Inferior parietal cortex (tissue), 1 donor: ENCODE data around the gene ITPKB.

ENCODE experiments used
- DNase-seq: peaks from one replicate; pipeline ENCODE4 v3.0.0-alpha.2; 2016; ENCODE audit errors: extremely low spot score

ITPKB gene

GRCh38 chr1:226704169-226704937, 34.7 kb downstream of the ITPKB start:
- no peak for DNase-seq

GRCh38 chr1:226702957-226703831, 35.9 kb downstream of the ITPKB start:
- DNase-seq, result peak; percentile 76

- no peak for DNase-seq
Measured at GRCh38 chr1:226702318-226702956, 36.6 kb downstream of the ITPKB start.

- no peak for DNase-seq
Measured at GRCh38 chr1:226700861-226701260, 38.2 kb downstream of the ITPKB start.

GRCh38 chr1:226699166-226699565, 39.9 kb downstream of the ITPKB start:
- DNase-seq, result no peak

GRCh38 chr1:226698659-226699058, 40.4 kb downstream of the ITPKB start:
- no peak for DNase-seq

GRCh38 chr1:226697929-226698544, 41.0 kb downstream of the ITPKB start:
- no peak for DNase-seq

- DNase-seq, result no peak
Measured at GRCh38 chr1:226697151-226697928, 41.7 kb downstream of the ITPKB start.

GRCh38 chr1:226696547-226696946, 42.5 kb downstream of the ITPKB start:
- DNase-seq, result no peak

GRCh38 chr1:226695335-226695900, 43.7 kb downstream of the ITPKB start:
- DNase-seq, result no peak

GRCh38 chr1:226692823-226693222, 46.3 kb downstream of the ITPKB start:
- no peak for DNase-seq

GRCh38 chr1:226692051-226692792, 46.9 kb downstream of the ITPKB start:
- DNase-seq, result no peak

- no peak for DNase-seq
Measured at GRCh38 chr1:226691247-226691646, 47.8 kb downstream of the ITPKB start.

- DNase-seq, result no peak
Measured at GRCh38 chr1:226690460-226690982, 48.6 kb downstream of the ITPKB start.

GRCh38 chr1:226688808-226689207, 50.3 kb downstream of the ITPKB start:
- no peak for DNase-seq

GRCh38 chr1:226688056-226688748, 50.9 kb downstream of the ITPKB start:
- peak; percentile 74 for DNase-seq

- DNase-seq, result no peak
Measured at GRCh38 chr1:226687426-226687825, 51.7 kb downstream of the ITPKB start.

- no peak for DNase-seq
Measured at GRCh38 chr1:226686440-226687425, 52.3 kb downstream of the ITPKB start.
